Esophagus muscularis mucosa (tissue), 2 donors: ENCODE measurements around the gene SPTB.
"Not testable (repeated sequence)": the region's sequence is repeated elsewhere in the genome, so short reads cannot be mapped to it uniquely, and the experiment has no call there.

ENCODE experiments used
- POLR2A ChIP-seq: fragments of 450-650 bp; IDR thresholded peaks from one replicate; pipeline ENCODE4 v1.6.1; 2017; ENCODE audit warnings: antibody characterized with exemption, moderate library complexity, mild to moderate bottlenecking, low read depth
- POLR2AphosphoS5 ChIP-seq, 2 donors: sonication (generic); formaldehyde crosslinking; IDR thresholded peaks; one replicate each; pipeline ENCODE4 v1.6.1; 2017; ENCODE audit warnings: antibody characterized with exemption in 2 of 2

DNA sequence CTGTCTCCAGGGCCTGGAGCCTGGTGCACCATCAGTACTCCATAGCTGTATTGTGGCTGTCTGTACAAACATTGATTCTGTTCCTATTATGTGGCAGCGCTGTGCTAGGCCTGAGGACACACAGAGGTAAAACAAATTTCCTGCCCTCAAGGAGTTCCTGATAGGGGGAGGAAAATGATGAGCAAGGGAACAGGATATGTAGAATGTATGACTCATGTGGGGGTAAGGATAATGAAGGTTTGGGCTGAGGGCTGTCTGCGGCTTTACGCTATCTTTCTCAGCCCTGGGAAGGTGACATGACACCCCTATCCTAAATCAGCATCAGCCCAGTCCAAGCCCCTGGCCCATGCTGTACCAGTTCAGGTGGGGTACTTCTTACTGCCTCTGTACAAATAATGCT is 74.1 kb downstream of the SPTB start:
- TF ChIP-seq POLR2AphosphoS5 (IDR thresholded peaks at IDR 0.05); POLR2A: not testable (repeated sequence)
